Left ventricle myocardium inferior (tissue), 1 donor: ENCODE data around the gene CCL20. TPM values are rescaled to one million over a fixed set of nuclear protein-coding genes. Genes with fewer than 3 reads are reported as not detected.

Experiments used
- DNase-seq: peaks from one replicate; pipeline ENCODE4 v3.0.0-alpha.2; 2020
- H3K27ac ChIP-seq: fragments of 200-600 bp; replicated peaks from 2 replicates; pipeline ENCODE4 v1.8.0; 2021
- H3K27me3 ChIP-seq: fragments of 200-600 bp; 2 replicates; pipeline ENCODE4 v1.8.0; 2021; ENCODE audit warnings: low read depth
- H3K36me3 ChIP-seq: fragments of 200-600 bp; 2 replicates; pipeline ENCODE4 v1.8.0; 2021
- H3K4me1 ChIP-seq: fragments of 200-600 bp; 2 replicates; pipeline ENCODE4 v1.8.0; 2021
- H3K4me3 ChIP-seq: fragments of 200-600 bp; 2 replicates; pipeline ENCODE4 v1.8.0; 2021; ENCODE audit warnings: mild to moderate bottlenecking, moderate library complexity
- H3K9me3 ChIP-seq: fragments of 200-600 bp; replicated peaks from 2 replicates; pipeline ENCODE4 v1.8.0; 2021
- CTCF ChIP-seq: fragments of 200-600 bp; IDR thresholded peaks from 2 replicates; pipeline ENCODE4 v1.8.0; 2021; ENCODE audit warnings: antibody characterized with exemption, mild to moderate bottlenecking, borderline replicate concordance
- intact Hi-C: fragments of 100-400 bp; cut with micrococcal nuclease; formaldehyde crosslinking; loops from one replicate; pipeline ENCODE4 v1.11.0; 2022
- total RNA-seq: library from RNA; stranded (reverse); fragmentation: NEBNext Ultra II Directional; extraction: Animal tissue kit (Norgen Biotek cat#: 25700); gene quantifications from one replicate; pipeline ENCODE4 v1.2.1, GENCODE V29; 2021
- donor health status: DM: no; HTN: yes; CAD: no; lungs with severe emphysema.

CCL20 gene
- total RNA-seq, 1 donor from 2014 or later, result not detected

- Histone ChIP-seq H3K36me3 (no peaks in the 10 kb centered on the region), H3K4me3 (no peak overlapping the region), H3K27me3 (no peaks in the 10 kb centered on the region), H3K9me3 (no peaks in the 10 kb centered on the region), H3K4me1 (peaks cover 11% of the 10 kb centered on the region), H3K27ac (no peak overlapping the region)
- DNase-seq, result no peak
- intact Hi-C loops, result no loop called here
- no peak for TF ChIP-seq CTCF
Observed at GRCh38 chr2:227821043-227821942, 7.7 kb downstream of the CCL20 start.

GRCh38 chr2:227822416-227823003 lies 8.9 kb downstream of the CCL20 start:
- TF ChIP-seq CTCF, result no peak
- H3K4me3 ChIP-seq, result no peak overlapping the region
- no peaks in the 10 kb centered on the region for H3K36me3 ChIP-seq
- H3K4me1 ChIP-seq, result peaks cover 11% of the 10 kb centered on the region
- no peaks in the 10 kb centered on the region for H3K27me3 ChIP-seq
- DNase-seq, result no peak
- H3K27ac ChIP-seq, result no peak overlapping the region
- H3K9me3 ChIP-seq, result no peaks in the 10 kb centered on the region
- intact Hi-C loops, result no loop called here

GRCh38 chr2:227823922-227824321 lies 10.3 kb downstream of the CCL20 start:
- intact Hi-C loops, result no loop called here
- TF ChIP-seq CTCF, result no peak
- H3K27ac ChIP-seq, result no peak overlapping the region
- DNase-seq, result no peak
- H3K27me3 ChIP-seq, result no peaks in the 10 kb centered on the region
- no peaks in the 10 kb centered on the region for H3K36me3 ChIP-seq
- H3K4me3 ChIP-seq, result no peak overlapping the region
- no peaks in the 10 kb centered on the region for H3K9me3 ChIP-seq
- no peaks in the 10 kb centered on the region for H3K4me1 ChIP-seq

- intact Hi-C loops, result no loop called here
- Histone ChIP-seq H3K27me3 (no peaks in the 10 kb centered on the region), H3K9me3 (no peaks in the 10 kb centered on the region), H3K4me1 (no peaks in the 10 kb centered on the region), H3K36me3 (no peaks in the 10 kb centered on the region), H3K27ac (no peak overlapping the region), H3K4me3 (no peak overlapping the region)
- no peak for DNase-seq
- no peak for TF ChIP-seq CTCF
Observed at GRCh38 chr2:227824711-227825110, 11.1 kb downstream of the CCL20 start.

- TF ChIP-seq CTCF, result no peak
- Histone ChIP-seq H3K36me3 (no peaks in the 10 kb centered on the region), H3K27me3 (no peaks in the 10 kb centered on the region), H3K9me3 (no peaks in the 10 kb centered on the region), H3K27ac (no peak overlapping the region), H3K4me3 (no peak overlapping the region), H3K4me1 (no peaks in the 10 kb centered on the region)
- intact Hi-C loops, result no loop called here
- no peak for DNase-seq
Observed at GRCh38 chr2:227826019-227826521, 12.4 kb downstream of the CCL20 start.
